Measurements from ENCODE around the gene TESK2.
"Not testable (repeated sequence)": the region's sequence is repeated elsewhere in the genome, so short reads cannot be mapped to it uniquely, and the experiment has no call there.

Gene TESK2

GRCh38 chr1:45373573-45373972 is 117.4 kb downstream of the TESK2 start:
- DNase-seq = no peak

GRCh38 chr1:45370575-45370974 is 120.4 kb downstream of the TESK2 start:
- DNase-seq = no peak

DNA sequence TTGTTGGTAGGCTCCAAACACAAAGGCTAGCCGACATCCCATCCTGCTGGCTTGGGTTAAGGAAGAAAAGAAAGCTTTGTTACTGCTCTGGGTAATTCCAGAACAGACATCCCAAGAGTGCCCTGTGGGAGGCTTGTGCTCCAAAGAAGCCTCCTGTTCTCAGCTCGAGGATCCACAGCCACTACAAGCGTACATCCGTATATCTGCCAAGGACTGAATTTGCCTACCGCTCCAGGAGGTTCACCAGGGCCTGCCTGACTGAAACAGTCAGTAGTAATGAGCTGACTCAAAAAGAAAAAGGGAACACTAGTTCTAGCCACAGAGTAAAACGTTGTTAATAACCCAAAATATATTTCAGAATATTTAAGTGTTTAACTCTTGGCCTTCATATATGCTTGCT is 125.9 kb downstream of the TESK2 start:
- no peak for DNase-seq

DNA sequence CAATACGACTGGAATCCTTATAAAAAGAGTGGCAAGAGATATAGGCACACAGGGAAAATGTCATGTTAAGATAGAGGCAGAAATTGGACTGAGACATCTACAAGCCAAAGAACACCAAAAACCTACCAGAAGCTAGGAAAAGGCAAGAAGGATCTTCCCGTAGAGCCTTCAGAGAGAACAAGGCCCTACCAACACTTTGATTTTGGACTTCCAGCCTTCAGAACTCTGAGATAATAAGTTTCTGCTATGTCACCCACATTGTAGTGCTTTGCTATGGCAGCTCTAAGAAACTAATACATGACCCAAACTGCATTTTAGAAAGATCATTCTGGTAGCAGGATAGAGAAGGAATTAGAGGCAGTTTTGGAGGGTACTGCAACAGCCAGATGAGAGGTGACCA is 126.7 kb downstream of the TESK2 start:
- no peak for DNase-seq

GRCh38 chr1:45360981-45361380 is 130.0 kb downstream of the TESK2 start:
- not testable (repeated sequence) for DNase-seq

GRCh38 chr1:45359882-45360513 is 131.0 kb downstream of the TESK2 start:
- peak; percentile 65 for DNase-seq

- DNase-seq = no peak
Observed at GRCh38 chr1:45356186-45356585, 134.8 kb downstream of the TESK2 start.

DNA sequence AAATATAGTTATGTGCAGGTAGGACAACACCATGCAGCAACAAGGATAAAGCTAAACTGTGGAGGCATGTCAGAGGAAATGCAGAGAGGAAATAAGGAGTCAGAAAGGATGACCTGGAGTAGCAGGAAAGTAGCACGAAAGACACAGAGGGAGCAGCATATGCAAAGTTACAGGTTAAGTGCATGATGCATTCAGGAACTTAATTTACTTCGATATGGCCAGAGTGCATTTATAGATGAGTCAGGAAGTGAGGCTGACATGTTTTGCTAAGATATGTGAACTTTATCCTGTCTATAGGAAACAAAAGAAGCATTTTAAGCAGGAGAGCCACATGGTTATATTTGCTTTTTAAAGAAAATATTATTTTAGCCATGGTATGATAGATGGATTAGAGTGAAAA is 135.3 kb downstream of the TESK2 start:
- no peak for DNase-seq

- DNase-seq = no peak
Observed at GRCh38 chr1:45354838-45355237, 136.1 kb downstream of the TESK2 start.

DNA sequence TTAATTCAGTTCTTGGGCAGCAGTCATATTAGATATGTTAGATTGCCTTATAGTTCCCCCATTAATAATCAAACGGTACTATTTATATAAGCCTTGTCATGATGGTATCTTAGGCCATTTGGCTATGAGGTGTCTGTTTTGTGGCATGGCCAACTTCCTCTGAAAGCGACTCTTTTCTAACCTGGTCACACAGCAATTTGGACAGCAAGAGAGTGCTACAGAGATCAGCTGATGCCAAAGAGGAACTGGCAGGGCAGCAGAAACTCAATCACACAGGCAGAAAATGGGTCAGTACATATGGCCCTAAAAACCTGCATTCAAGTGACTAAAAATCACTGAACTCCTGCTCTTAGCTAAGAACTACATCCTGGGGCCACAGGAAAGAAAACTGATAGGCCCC is 137.3 kb downstream of the TESK2 start:
- DNase-seq = no peak

DNA sequence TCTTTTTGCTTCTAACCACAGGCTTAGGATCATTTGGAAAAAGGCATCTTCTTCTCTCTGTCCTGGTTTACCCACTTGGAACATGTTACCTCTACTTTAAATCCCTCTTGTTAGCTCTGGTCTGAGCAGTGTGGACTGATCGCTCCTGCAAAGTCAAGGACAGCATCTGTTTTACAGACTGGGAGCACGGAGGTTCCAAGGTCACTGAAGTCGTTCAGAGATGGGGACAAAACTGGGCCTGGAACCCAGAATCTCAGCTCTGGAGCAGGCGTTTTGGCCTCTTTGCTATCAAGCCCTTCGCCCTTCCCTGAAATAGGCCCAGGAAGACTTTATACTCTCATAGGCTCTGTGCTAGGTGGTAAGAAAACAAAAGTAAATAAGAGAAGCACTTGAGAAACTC is 139.5 kb downstream of the TESK2 start:
- DNase-seq = no peak

GRCh38 chr1:45348966-45349677 is 141.8 kb downstream of the TESK2 start:
- no peak for DNase-seq

DNA sequence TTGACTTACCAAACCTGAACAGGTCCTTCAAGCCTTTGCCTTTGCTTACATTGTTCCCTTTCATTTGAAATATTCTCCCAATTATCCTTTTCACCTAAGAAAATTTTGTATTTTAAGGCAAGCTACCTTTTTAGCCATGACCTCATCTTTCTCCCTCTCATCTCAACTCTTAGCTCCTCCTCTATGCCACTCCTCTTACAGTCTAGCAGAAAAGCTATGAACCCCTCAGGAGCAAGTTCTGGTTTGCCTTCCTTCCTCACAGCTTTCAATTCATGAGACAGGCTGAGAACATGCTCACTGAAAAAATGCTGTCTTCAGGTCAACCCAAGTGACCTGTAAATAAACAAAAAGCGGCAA is 142.4 kb downstream of the TESK2 start:
- no peak for DNase-seq

GRCh38 chr1:45348020-45348419 is 142.9 kb downstream of the TESK2 start:
- no peak for DNase-seq

GRCh38 chr1:45346473-45346872 is 144.5 kb downstream of the TESK2 start:
- DNase-seq = no peak

GRCh38 chr1:45345014-45345413 is 145.9 kb downstream of the TESK2 start:
- no peak for DNase-seq

- DNase-seq = no peak
Observed at GRCh38 chr1:45344499-45344898, 146.5 kb downstream of the TESK2 start.

GRCh38 chr1:45340816-45341466 is 150.0 kb downstream of the TESK2 start:
- DNase-seq = peak; percentile 11

- peak; percentile 93 for DNase-seq
Observed at GRCh38 chr1:45339789-45340558, 151.0 kb downstream of the TESK2 start, which contains the start of the genes MUTYH and TOE1. Gene MUTYH, minus strand, starts transcription at chr1:45340440. Its CDS starts 5,935 bp downstream, at chr1:45334505. Gene TOE1, plus strand, starts transcription at chr1:45340170. Its CDS starts 83 bp downstream, at chr1:45340253.

GRCh38 chr1:45337630-45338325 is 153.2 kb downstream of the TESK2 start:
- DNase-seq = no peak

- DNase-seq = no peak
Observed at GRCh38 chr1:45335855-45336324, 155.1 kb downstream of the TESK2 start.

Data from CD4-positive, alpha-beta T cell treated with Interleukin-17A for 4 hours (primary cell).